Osteocyte (in vitro differentiated cells): ENCODE results near the gene SLC12A3. TPM values are rescaled to one million over a fixed set of nuclear protein-coding genes. Genes with fewer than 3 reads are reported as not detected.

Experiments used
- DNase-seq: peaks from one replicate; pipeline ENCODE4 v3.0.0; 2021; ENCODE audit warnings: mixed read lengths; ENCODE audit not compliant: unreplicated experiment; ENCODE audit errors: extremely low spot score
- H3K27ac Mint-ChIP-seq: one replicate; pipeline ENCODE4 v1.8.0; 2021; ENCODE audit warnings: mild to moderate bottlenecking, mixed read lengths; ENCODE audit not compliant: unreplicated experiment
- H3K27me3 Mint-ChIP-seq: one replicate; pipeline ENCODE4 v1.8.0; 2021; ENCODE audit warnings: mixed read lengths; ENCODE audit not compliant: unreplicated experiment
- H3K36me3 Mint-ChIP-seq: one replicate; pipeline ENCODE4 v1.8.0; 2021; ENCODE audit warnings: mixed read lengths; ENCODE audit not compliant: unreplicated experiment
- H3K4me1 Mint-ChIP-seq: one replicate; pipeline ENCODE4 v1.8.0; 2021; ENCODE audit warnings: mixed read lengths; ENCODE audit not compliant: unreplicated experiment
- H3K4me3 Mint-ChIP-seq: one replicate; pipeline ENCODE4 v1.8.0; 2021; ENCODE audit warnings: mild to moderate bottlenecking, moderate library complexity, mixed read lengths; ENCODE audit not compliant: unreplicated experiment
- H3K9me3 Mint-ChIP-seq: one replicate; pipeline ENCODE4 v1.8.0; 2021; ENCODE audit warnings: mixed read lengths; ENCODE audit not compliant: unreplicated experiment
- CTCF ChIP-seq: fragments of 200-600 bp; sonication (generic); IDR thresholded peaks from 2 replicates; pipeline ENCODE4 v1.5.0; 2021; ENCODE audit warnings: antibody characterized with exemption, mild to moderate bottlenecking, moderate library complexity
- total RNA-seq: library from RNA; stranded (reverse); gene quantifications from 2 replicates; pipeline ENCODE4 v1.2.1, GENCODE V29; 2021

SLC12A3 gene
- total RNA-seq, 1 donor from 2014 or later = not detected

- DNase-seq = no peak
- Mint-ChIP-seq H3K36me3 (no peaks in the 10 kb centered on the region), H3K27me3 (no peaks in the 10 kb centered on the region), H3K4me1 (peaks cover 30% of the 10 kb centered on the region), H3K9me3 (no peaks in the 10 kb centered on the region), H3K4me3 (no peak overlapping the region), H3K27ac (no peak overlapping the region)
- no peak for TF ChIP-seq CTCF
Measured at GRCh38 chr16:56856876-56857447, 8.0 kb upstream of the SLC12A3 start.

- TF ChIP-seq CTCF = no peak
- H3K27me3 Mint-ChIP-seq = no peaks in the 10 kb centered on the region
- no peak overlapping the region for H3K4me3 Mint-ChIP-seq
- no peak for DNase-seq
- no peaks in the 10 kb centered on the region for H3K9me3 Mint-ChIP-seq
- no peak overlapping the region for H3K27ac Mint-ChIP-seq
- no peaks in the 10 kb centered on the region for H3K36me3 Mint-ChIP-seq
- H3K4me1 Mint-ChIP-seq = peaks cover 35% of the 10 kb centered on the region
Measured at GRCh38 chr16:56858374-56858773, 6.6 kb upstream of the SLC12A3 start.

- Mint-ChIP-seq H3K4me3 (no peak overlapping the region), H3K36me3 (no peaks in the 10 kb centered on the region), H3K27me3 (no peaks in the 10 kb centered on the region), H3K27ac (peak overlapping the region; percentile 56), H3K4me1 (peaks cover 35% of the 10 kb centered on the region), H3K9me3 (no peaks in the 10 kb centered on the region)
- no peak for TF ChIP-seq CTCF
- no peak for DNase-seq
Measured at GRCh38 chr16:56859636-56860035, 5.4 kb upstream of the SLC12A3 start.

DNA sequence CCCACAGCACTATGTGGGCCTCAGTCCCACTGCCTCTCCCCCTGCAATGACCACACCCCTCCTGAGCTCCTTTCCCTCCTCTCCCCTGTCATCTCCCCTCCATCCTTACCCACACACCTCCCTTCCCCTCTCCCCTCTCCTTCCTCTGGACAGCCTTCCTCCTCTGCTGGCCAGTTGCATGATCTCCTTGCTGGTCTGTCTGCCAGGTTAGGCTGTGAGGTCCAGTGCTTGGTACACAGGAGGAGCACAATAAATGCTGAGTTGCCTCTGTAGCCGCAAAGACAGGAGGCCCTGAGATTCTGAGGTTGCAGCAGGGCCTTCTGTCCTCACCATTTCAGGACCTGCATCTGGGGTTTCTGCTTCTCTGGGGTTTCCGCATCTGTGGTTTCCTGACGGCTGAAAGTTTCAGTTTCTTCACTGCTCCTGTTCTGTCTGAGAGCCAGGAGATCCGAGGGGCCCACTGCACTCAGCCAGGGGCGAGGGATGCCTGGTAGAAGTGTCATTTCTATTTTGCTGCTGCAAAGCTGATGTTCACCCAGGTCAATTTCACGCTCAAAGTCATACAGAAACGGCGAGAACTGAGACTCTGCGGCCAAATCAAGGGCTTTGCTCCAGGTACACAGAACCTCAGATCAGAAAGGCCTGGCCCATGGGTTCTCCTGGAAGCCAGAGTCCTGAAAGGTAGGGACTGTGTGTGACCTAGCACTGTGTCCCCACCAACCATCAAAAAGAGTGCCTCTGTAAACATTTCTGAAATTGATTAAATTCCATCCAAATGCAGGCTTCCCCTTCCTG, 4.6 kb upstream of the SLC12A3 start:
- no peaks in the 10 kb centered on the region for H3K9me3 Mint-ChIP-seq
- TF ChIP-seq CTCF = no peak
- no peak for DNase-seq
- no peaks in the 10 kb centered on the region for H3K27me3 Mint-ChIP-seq
- H3K36me3 Mint-ChIP-seq = no peaks in the 10 kb centered on the region
- H3K4me3 Mint-ChIP-seq = no peak overlapping the region
- H3K4me1 Mint-ChIP-seq = peaks cover 37% of the 10 kb centered on the region
- peak overlapping the region; percentile 56 for H3K27ac Mint-ChIP-seq

DNA sequence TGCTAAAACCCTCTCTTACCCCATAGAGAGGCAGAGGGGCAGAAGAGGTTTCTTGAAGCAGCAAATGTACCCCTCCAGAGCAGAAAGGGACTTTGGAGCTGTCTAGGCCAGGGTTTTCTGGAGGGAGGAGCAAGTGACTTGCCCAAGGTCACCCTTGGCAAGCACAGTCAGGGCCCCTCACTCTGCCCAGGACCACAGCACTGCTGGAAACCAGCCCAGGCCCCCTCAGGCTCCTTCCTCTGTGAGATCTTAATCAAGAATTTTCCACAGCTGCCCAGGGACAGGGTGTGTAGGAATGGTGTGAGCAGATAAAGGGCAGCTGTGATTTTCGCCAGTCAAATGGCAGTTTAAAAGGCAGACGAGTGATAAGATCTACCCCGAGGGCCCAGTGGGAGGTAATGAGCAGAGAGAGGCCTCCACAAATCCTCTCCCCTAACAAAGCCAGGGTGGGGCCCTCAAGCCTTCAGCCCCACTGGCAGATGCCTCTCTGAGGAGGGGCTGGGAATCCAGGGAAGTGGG, 3.9 kb upstream of the SLC12A3 start:
- Mint-ChIP-seq H3K27ac (peak overlapping the region; percentile 56), H3K4me1 (peaks cover 35% of the 10 kb centered on the region), H3K36me3 (no peaks in the 10 kb centered on the region), H3K4me3 (no peak overlapping the region), H3K27me3 (no peaks in the 10 kb centered on the region), H3K9me3 (no peaks in the 10 kb centered on the region)
- no peak for DNase-seq
- TF ChIP-seq CTCF = no peak
